Amygdala (tissue), 56 donors: ENCODE results near the gene AKR1C4.
"Not testable (repeated sequence)": the region's sequence is repeated elsewhere in the genome, so short reads cannot be mapped to it uniquely, and the experiment has no call there.

ENCODE experiments used
- DNase-seq, 56 donors: peaks; one replicate each; lab custom pipeline; 2025; lab: John Stamatoyannopoulos, UW

The AKR1C4 gene

DNA sequence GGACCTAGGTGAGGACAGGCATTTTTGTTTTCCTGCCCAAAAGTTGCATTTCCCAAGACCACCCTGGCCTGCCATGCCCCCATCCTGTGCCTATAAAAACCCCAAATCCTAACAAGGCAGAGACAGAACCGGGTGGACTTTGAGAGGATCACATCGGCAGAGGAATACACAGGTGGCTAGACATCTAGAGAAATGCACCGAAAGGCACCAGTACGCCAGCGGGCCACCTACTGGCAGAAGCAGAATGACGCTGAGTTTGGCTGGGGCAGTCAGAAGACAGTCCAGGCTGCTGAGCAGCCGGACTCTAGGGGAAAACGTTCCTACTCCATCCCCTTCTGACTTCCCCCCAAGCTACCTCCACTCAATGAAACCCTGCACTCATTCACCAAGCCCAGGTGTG lies 2.8 kb downstream of the AKR1C4 start:
- no peak for DNase-seq

DNA sequence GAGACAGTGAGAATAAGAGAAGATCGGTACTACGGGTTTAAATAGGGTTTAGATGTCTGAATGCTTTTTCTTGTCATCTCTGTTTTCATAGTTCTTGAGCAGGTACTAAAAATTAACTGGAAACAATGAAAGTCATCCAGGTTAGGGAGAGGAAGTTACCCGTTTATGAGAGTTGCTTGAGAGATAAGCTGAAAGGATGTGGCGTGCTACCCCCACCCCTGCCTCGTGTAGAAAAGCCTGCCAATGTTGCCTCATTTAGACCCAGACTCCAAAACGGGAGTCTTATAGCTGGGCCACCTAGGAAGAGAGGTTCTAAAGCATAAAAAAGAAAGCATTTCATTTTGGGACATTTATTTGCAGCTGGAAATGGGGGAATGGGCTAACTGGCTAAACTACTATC lies 10.2 kb downstream of the AKR1C4 start:
- DNase-seq = no peak

DNA sequence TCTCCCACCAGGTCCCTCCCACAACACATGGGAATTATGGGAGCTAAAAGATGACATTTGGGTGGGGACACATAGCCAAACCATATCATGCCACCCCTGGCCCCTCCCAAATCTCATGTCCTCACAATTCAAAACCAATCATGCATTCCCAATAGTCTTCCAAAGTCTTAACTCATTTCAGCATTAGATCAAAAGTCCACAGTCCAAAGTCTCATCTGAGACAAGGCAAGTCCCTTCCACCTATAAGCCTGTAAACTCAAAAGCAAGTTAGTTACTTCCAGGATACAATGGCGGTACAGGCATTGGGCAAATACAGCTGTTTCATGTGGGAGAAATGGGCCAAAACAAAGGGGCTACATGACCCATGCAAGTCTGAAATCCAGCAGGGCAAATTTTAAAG lies 13.1 kb downstream of the AKR1C4 start:
- not testable (repeated sequence) for DNase-seq

DNA sequence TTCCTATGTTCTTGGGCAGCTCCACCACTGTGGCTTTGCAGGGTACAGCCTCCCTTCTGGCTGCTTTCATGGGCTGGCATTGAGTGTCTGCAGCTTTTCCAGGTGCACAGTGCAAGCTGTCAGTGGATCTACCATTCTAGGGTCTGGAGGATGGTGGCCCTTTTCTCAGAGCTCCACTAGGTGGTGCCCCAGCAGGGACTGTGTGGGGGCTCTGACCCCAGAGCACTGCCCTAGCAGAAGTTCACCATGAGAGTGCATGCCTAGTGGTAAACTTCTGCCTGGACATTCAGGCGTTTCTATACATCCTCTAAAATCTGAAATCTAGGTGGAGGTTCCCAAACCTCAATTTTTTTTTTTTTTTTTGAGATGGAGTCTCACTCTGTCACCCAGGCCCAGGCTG lies 13.6 kb downstream of the AKR1C4 start:
- DNase-seq = not testable (repeated sequence)

DNA sequence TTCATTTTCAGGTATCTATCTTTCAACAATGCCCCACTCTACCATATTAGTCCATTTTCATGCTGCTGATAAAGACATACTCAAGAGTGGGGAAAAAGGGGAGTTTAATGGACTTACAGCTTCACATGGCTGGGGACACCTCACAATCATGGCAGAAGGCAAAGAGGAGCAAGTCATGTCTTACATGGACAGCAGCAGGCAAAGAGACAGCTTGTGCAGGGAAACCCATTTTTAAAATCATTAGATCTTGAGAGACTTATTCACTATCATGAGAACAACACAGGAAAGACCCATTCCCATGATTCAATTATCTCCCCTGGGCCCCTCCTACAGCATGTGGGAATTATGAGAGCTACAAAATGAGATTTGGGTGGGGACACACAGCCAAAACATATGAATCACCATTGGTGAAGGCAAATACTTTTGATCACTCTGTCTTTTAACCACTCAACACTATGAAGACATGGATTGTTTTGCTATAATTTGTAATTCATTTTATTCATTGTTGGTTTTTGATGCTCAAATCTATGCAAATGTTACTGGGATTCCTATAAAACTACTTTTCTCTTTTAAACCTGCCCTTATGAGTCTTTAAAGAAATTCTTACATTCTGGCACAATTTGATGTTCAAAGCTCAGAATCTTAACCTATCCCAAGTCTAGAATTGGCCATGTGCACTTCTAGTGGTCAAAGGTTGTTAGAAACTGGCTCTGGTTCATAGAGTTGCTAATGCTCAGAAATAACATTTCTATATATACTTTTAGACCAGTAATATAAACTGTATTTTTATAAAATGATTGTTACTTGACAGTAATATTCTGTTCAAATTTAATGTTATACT lies 15.3 kb downstream of the AKR1C4 start:
- DNase-seq = no peak

DNA sequence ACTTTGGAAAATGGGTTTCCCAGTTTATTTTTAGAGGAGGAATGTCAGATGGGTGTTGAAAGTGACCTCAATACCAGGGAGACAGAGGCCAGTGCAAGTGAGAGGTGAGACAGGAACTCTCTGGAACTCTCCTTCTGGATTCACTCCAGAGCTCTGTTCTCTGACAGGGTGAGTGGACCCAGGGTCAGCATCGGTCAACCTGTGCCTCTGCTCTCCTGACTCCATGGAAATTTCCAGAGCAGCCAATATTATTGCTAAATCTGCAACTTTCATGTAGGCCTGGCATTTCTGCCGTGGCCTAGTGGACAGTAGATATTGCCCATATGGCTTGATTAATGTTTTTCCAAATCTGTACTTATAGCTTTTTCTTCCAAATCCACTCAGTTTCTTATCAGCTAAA lies 20.2 kb downstream of the AKR1C4 start:
- no peak for DNase-seq

DNA sequence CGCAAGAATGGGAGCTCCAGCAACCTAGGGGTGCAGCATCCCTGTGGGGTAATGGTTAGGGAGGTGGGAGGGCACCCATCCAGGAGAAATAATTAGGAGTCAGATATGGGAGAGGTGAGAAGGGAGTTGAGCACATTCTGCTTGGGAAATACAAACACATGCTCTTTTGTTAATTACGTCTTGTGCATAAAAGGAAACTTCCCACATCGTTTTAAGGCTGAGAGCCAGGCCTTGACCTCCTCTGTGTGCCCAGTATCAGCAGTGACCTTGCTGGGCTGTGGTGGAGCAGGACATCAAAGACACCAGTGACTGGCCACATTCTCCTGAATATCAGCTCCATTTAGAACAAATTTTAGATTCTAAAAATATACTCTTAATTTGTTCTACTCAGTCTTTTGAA lies 22.6 kb downstream of the AKR1C4 start:
- no peak for DNase-seq

DNA sequence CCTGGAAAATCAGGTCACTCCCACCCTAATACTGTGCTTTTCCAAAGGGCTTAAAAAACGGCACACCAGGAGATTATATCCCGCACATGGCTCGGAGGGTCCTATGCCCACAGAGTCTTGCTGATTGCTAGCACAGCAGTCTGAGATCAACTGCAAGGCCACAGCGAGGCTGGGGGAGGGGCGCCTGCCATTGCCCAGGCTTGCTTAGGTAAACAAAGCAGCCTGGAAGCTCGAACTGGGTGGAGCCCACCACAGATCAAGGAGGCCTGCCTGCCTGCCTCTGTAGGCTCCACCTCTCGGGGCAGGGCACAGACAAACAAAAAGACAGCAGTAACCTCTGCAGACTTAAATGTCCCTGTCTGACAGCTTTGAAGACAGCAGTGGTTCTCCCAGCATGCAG lies 26.3 kb downstream of the AKR1C4 start:
- DNase-seq = not testable (repeated sequence)

DNA sequence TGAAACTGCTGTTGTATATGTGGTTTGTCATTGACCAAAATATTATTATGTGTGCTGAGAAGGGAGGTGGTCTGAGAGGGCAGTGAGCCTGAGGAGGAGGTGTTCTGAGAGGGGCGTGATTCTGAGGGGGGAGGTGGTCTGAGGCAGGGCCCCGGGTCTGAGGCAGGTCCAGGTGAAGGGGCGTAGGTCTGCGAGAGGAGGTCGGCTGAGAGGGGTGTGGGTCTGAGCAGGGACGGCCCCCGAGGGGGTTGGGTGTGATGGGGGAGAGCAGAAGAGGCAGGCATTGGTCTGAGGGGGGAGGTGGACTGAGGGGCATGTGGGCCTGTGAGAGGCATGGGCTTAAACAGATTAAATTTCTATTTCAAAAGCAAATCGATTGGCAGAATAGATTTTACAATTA lies 32.4 kb downstream of the AKR1C4 start:
- no peak for DNase-seq

DNA sequence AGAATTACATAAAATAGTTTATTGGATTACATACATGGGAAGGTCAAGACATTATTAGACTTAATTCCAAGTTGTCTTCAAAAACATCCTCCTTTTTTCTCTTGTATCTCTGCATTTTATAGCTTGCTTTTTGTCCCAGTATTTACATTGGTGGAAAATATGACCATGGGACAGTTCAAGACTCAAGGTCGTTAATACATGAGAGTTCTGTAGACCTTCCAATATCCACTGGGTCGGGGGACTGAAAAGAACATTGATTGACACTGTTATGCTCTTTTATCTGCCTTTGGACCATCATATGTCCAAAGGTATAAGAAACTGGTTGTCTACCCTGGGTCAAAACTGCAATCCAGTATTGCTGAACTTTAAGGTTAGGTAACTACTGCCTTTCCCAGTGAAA lies 36.7 kb downstream of the AKR1C4 start:
- DNase-seq = no peak

DNA sequence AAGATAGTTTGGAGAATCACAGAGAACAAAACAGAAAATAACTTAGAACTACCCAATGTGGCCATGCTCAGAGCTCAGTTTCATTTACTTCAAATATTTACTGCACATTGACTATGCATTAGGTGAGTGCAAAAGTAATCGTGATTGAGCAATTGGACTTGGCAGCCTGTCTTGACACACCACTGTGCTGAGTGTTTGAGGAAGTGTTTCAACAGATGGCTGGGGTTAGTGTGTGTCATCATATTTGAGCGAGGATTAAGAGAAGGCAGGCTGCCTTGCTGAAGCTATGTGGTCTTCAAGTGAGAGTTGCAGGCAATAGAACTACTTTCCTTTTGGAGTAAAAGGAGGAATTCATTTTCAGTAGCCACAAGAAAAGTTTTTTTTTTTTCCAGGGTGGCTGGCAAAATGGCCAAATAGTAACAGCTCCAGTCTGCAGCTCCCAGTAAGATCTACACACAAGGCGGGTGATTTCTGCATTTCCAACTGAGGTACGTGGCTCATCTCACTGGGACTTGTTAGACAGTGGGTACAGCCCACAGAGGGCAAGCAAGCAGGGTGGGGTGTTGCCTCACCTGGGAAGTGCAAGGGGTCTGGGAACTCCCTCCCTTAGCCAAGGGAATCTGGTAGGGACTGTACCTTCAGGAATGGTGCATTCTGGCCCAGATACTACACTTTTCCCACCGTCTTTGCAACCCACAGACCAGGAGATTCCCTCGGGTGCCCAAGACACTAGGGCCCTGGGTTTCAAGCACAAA lies 37.6 kb downstream of the AKR1C4 start:
- DNase-seq = peak in 1 of 56 donors; percentile 13

DNA sequence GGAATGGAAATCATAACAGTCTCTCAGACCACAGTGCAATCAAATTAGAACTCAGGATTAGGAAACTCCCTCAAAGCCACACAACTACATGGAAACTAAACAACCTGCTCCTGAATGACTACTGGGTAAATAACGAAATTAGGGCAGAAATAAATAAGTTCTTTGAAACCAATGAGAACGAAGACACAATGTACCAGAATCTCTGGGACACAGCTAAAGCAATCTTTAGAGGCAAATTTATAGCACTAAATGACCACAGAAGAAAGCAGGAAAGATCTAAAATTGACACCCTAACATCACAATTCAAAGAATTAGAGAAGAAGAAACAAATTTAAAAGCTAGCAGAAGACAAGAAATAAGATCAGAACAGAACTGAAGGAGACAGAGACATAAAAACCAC lies 40.9 kb downstream of the AKR1C4 start:
- DNase-seq = not testable (repeated sequence)

DNA sequence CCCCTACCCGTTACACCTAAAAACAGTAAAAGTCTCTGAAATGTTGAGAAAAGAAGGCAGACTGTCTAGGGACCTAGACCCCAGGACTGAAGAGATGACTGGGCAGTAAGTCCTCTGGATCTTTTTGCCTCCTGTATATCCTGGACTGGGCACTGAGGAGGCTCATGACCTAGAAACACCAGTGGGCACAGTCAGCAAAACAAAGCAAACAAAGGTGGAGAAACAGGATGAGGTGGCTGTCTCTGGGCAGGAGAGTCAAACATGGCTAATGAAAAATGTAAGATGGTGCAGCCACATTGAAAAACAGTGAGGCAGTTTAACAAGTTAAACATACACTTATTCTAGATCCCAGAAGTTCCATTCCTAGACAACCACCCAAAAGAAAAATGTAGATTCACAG lies 45.9 kb downstream of the AKR1C4 start:
- no peak for DNase-seq

DNA sequence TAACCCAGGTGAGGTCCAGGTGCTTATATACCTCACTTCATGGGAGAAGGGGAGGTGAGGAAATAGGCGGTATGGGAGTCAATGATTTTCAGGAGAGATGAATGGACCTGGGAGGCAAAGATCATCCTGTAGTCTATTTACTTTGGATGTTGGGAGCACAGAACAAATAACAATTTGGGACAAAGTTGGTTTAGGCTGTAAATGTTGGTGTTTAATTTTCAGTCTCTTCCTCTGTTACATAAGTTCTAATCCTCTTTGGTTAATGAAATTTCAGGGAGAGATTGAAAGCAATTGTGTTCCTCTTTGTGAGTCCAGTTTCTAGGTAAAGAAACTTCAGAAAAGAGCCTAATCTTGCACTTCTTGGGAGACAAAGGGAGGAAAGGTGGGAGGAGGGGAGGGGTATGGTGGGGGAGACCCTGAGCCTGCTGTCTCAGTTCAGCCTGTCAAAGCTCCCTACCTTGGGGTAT lies 46.9 kb downstream of the AKR1C4 start:
- DNase-seq = no peak

DNA sequence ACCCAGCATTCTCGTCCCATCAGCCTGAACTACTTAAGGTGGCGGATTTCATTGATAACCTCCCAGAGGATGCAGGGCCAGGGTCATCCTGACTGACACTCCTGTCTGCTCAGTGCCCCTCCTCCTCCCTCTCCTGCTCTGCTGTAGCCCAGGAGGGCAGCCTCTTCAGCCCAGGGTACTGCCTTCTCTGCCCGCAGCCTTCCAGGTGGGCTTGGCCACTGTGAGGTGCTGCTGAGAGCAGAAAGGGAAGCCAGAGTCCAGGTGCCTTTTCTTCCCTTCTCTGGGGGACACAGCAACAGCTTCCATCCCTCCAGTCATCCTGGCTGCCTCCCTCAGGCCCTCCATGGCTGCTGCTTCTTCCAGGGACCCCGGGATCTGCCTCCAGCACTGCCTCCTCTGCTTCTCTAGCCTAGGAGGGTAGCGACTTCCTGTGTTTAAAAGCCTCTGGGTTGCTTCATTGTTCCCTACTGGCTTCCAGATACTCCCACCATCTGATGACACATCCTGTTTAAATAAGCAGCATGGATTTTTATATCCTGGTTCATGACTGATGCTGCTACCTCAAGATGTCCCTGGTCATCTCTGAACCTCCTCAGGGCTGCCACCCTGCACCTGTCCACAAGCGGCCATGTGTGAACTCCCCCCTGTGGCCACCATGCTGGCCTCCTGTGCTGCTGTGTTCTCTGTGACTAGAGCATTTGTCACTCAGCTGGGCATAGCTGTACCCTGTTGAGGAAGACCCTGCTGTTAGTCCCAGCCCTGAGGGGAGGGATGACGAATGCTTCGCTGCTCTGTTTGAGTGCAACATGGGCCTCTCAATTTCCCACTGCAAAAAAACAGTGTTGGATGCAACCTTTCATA lies 55.8 kb downstream of the AKR1C4 start:
- DNase-seq = no peak

DNA sequence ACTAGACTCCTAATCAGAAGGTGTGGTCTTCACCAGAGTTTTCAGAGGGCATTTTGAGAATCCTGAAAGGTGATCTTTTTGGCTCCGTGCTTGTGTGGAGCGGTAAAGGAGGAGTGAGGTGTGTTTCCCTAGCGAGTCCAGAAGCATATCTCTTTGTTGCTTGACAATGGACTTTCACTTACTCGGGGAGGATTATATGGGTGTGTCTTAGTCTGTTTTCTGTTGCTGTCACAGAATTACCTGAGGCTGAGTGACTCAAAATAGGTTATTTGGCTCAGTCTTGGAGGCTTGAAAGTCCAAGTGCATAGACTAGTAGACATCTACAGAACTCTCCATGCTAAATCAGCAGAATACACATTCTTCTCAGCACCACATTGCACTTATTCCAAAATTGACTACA lies 57.9 kb downstream of the AKR1C4 start:
- DNase-seq = no peak

DNA sequence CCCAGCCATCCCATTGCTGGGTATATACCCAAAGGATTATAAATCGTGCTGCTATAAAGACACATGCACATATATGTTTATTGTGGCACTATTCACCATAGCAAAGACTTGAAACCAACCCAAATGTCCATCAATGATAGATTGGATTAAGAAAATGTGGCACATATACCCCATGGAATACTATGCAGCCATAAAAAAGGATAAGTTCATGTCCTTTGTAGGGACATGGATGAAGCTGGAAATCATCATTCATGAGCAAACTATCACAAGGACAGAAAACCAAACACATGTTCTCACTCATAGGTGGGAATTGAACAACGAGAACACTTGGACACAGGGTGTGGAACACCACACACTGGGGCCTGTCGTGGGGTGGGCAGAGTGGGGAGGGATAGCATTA lies 61.1 kb downstream of the AKR1C4 start:
- not testable (repeated sequence) for DNase-seq

DNA sequence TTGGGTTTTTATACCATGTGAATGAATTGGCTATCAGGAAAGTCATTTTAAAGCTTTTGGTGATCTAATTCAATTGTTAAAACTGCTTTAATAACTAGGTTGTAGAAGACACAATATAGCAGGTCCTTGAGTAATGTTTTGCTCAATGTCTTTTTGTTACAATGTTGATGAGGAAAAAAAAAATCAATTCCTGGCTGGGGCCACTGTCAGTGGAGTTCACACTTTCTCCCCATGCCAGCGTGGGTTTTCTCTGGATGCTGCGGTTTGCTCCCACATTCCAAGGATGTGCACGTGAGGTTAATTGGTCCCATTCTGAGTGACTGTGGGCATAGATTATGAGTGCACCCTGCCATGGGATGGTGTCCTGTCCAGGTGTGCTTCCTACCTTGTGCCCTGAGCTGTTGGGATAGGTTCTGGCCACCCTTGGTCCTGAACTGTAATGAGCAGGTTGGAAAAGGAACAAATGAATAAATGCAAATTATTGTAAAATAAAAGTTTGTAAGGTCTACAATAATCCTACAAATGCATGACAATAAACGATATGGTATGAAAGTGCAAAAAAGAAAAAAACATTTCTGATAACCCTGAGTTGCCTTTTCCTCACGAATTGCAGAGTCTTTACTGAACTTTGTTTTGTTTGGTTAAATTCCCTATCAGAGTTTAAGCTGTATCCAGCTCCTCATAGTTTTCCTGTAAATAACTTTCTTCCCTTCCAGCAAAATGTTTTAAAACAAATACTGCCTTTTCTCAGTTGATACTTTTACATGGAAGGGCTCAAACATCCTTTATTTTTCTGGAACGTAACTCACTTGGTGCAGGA lies 62.7 kb downstream of the AKR1C4 start:
- no peak for DNase-seq

DNA sequence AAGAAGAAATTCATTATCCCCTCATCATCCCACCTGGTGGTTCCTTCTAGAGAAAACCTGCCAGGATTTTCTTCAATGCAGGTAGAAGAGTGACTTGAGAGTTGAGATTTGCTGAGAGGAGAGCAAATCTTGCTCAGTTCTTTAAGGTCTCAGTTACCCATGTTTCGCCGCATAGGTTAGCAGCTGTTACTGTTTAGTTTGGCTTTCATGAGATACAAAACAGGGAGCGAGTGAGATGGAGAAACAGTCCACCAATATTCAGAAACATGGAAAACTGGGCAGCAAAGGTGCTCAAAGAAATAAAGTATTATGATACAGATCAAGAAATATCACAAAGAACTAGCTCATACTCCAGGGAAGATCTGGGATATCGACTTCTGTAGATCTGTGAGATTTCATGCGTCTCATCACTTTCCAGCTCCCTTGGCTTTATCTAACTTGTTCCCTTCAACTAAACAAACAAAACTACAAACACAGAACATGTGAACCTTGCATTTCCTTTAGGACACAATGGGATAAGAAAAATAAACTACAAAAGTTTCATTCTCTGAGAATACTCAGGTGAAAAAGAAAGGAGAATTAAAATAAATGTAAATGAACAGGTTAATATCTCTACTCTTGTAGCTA lies 63.4 kb downstream of the AKR1C4 start:
- no peak for DNase-seq

DNA sequence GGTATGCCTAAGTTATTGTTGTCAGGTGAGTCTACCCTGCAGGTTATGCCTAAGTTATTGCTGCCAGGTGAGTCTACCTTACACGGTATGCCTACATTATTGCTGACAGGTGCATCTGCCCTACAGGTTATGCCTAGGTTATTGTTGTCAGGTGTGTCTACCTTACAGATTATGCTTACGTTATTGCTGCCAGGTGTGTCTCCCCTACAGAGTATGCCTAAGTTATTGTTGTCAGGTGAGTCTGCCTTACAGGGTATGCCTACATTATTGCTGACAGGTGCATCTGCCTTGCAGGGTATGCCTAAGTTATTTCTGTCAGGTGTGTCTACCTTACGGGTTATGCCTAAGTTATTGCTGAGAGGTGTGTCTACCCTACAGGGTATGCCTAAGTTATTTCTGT lies 64.2 kb downstream of the AKR1C4 start:
- no peak for DNase-seq
